WTC11 (cell line): ENCODE measurements around the gene SMIM34. TPM values are rescaled to one million over a fixed set of nuclear protein-coding genes. Genes with fewer than 3 reads are reported as not detected.
A peak's percentile ranks its signal among the peaks of the same experiment; 100 is the strongest.
"Not testable (repeated sequence)": the region's sequence is repeated elsewhere in the genome, so short reads cannot be mapped to it uniquely, and the experiment has no call there.

Source experiments
- ATAC-seq: fragments of 200-7000 bp; cut with Tn5 transposase; 2 replicates; pipeline ENCODE4 v1.10.0; 2021; ENCODE audit warnings: mild to moderate bottlenecking, moderate library complexity
- Bru-seq: library from RNA; stranded (reverse); fragments of 400-500 nt; gene quantifications from one replicate; lab custom pipeline; 2021; lab: Mats Ljungman, UMichigan
- CTCF ChIA-PET: fragments of 300-600 bp; sonication (Branson Sonifier 250); formaldehyde crosslinking; loops from one replicate; lab custom pipeline; 2021; ENCODE audit warnings: antibody characterized with exemption; lab: Charles Lee
- POLR2A ChIA-PET: fragments of 350-600 bp; sonication (Branson Sonifier 250); formaldehyde crosslinking; loops from one replicate; lab custom pipeline; 2021; ENCODE audit warnings: antibody characterized with exemption; lab: Charles Lee
- DNase-seq: peaks from one replicate; pipeline ENCODE4 v3.0.0; 2021; ENCODE audit warnings: low spot score
- H3K27ac Mint-ChIP-seq: 2 replicates; pipeline ENCODE4 v1.8.0; 2021; ENCODE audit warnings: mixed read lengths
- H3K27me3 Mint-ChIP-seq: 2 replicates; pipeline ENCODE4 v1.8.0; 2021; ENCODE audit warnings: low read depth, mild to moderate bottlenecking, moderate library complexity, mixed read lengths
- H3K36me3 Mint-ChIP-seq: 2 replicates; pipeline ENCODE4 v1.8.0; 2021; ENCODE audit warnings: mixed read lengths
- H3K4me1 Mint-ChIP-seq: 2 replicates; pipeline ENCODE4 v1.8.0; 2022; ENCODE audit warnings: mixed read lengths
- H3K4me3 Mint-ChIP-seq: 2 replicates; pipeline ENCODE4 v1.8.0; 2021; ENCODE audit warnings: mild to moderate bottlenecking, moderate library complexity, mixed read lengths
- H3K9me3 Mint-ChIP-seq: 2 replicates; pipeline ENCODE4 v1.8.0; 2021; ENCODE audit warnings: mixed read lengths
- long read RNA-seq, 3 experiments: library from RNA in 1 of 3; library from capped mRNA in 1 of 3; library from polyadenylated mRNA in 1 of 3; unstranded in 2 of 3; stranded (forward) in 1 of 3; transcript quantifications; one replicate each; pipeline ENCODE4 v2.0.0, GENCODE V29; 2021
- total RNA-seq: library from RNA; stranded (reverse); gene quantifications from 3 replicates; pipeline ENCODE4 v1.2.3, GENCODE V29; 2021

The SMIM34 gene, protein sequence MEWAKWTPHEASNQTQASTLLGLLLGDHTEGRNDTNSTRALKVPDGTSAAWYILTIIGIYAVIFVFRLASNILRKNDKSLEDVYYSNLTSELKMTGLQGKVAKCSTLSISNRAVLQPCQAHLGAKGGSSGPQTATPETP
- not detected in 3 replicates for total RNA-seq
- not detected for Bru-seq, nascent RNA
- long read RNA-seq, experiment 1 = 0 reads
- long read RNA-seq, experiment 2 = 0 reads
- long read RNA-seq, experiment 3 = 0 reads

DNA sequence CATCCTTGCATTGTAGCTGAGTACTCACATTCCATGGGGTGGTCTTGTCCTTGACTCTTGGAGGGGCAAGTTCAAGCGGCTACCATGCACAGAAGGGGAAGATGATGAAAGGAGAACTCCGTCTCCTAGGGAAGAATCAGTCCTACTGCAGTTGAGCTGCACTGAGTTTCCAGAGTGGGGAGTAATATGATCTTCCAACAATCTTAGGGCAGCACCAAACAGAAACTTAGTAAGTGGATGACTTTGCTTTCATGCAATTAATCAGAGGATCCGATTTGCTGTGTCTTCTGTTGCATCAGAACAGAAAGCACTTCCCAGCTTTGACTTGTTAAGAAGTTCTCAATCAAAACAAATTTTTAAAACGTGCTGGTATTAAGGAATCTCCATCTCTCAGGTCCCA, at the start of gene SMIM34:
Gene SMIM34 (minus strand): TSS at position 147 of the 400 bp plus-strand sequence. CDS start 112 bp downstream, at position 35.
- H3K36me3 Mint-ChIP-seq, H3K27me3 Mint-ChIP-seq, POLR2A ChIA-PET, H3K4me3 Mint-ChIP-seq, ATAC-seq, H3K27ac Mint-ChIP-seq, CTCF ChIA-PET, H3K4me1 Mint-ChIP-seq, DNase-seq, H3K9me3 Mint-ChIP-seq: not testable (repeated sequence)

DNA sequence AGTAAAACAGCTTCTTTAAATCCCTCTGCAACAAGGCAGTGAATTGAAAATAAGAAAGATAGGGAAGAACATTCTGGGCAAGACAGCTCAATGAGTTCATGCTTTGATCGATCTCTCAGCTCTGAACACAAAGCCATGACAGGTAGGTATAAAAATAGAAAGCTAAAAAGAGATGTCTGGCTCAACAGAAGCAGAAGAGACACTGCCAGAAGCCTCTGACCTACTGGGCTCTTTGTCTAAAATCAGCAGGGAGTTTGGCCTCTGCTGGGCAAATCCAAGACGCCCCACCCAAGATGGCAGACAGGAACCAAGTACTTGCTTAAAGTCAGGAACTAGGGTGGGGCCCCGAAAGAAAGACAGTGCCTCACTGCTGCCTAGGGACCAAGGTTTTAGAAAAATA, 43.6 kb upstream of the SMIM34 start:
- POLR2A ChIA-PET, H3K36me3 Mint-ChIP-seq, H3K4me3 Mint-ChIP-seq, H3K9me3 Mint-ChIP-seq, H3K27ac Mint-ChIP-seq, H3K27me3 Mint-ChIP-seq, ATAC-seq, DNase-seq, H3K4me1 Mint-ChIP-seq, CTCF ChIA-PET: not testable (repeated sequence)

DNA sequence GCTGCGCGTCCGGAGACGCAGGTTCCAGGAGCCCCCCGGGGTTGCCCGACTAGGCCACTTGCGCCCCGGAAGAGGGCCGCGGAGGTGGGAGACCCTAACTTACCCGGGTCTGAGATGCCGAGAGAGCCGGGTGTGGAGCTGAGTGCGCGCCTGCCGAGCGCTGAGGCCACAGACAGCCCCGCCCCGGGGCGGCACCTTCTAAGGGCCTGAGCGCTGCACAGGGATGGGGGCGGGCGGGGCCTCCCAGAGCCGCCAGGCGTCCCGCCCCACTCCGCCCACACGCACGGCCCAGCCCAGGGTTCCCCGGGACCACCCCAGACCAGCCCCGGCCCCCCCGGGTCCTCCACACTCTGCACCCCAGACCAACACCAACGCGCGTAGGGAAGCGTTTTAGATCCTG, 35.7 kb upstream of the SMIM34 start:
- H3K27me3 Mint-ChIP-seq, POLR2A ChIA-PET, H3K27ac Mint-ChIP-seq, H3K4me1 Mint-ChIP-seq, H3K4me3 Mint-ChIP-seq, H3K9me3 Mint-ChIP-seq, H3K36me3 Mint-ChIP-seq, DNase-seq, CTCF ChIA-PET: not testable (repeated sequence)
- ATAC-seq = peak; percentile 90

DNA sequence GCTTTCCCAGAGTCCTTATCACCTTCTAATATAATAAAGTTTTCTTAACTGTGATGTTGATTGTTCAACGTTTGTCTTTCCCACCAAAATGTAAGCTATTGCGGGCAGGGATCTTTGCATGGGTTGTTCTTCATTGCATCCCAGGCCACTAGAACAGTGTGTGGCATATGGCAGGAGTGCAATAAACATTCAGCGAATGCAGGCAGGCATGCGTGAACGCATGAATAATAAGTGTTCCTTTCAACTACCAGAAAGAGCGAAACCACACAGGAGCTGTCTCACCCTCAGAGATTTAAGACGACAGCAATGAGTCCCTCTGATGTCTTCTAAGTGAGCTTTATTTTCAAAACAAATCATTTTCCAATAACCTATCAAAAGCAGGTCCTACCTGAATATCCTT, 34.5 kb upstream of the SMIM34 start:
- DNase-seq, CTCF ChIA-PET, H3K27me3 Mint-ChIP-seq, H3K9me3 Mint-ChIP-seq, H3K36me3 Mint-ChIP-seq, H3K4me3 Mint-ChIP-seq, H3K4me1 Mint-ChIP-seq, H3K27ac Mint-ChIP-seq, ATAC-seq, POLR2A ChIA-PET: not testable (repeated sequence)

DNA sequence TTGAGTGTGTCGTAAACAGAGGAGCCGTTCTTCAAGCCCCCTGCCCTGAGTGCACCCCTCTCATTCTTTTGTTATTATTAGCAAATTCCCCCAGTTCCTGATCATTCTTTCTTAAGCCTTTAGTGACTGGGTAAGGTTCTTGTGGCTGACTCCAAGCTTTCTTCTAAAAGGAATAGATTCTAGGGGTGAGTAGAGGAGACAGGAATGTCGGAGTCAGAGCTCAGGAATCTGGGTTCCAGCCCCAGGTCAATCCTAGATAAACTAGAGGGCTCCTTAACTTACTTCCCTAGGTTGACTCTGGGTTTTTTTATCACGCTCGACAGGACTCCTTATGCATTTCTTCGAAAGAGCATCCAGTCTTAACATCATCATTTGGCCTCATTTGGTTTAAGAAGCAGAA, 32.4 kb upstream of the SMIM34 start:
- H3K4me1 Mint-ChIP-seq, ATAC-seq, H3K36me3 Mint-ChIP-seq, H3K27ac Mint-ChIP-seq, H3K4me3 Mint-ChIP-seq, H3K9me3 Mint-ChIP-seq, CTCF ChIA-PET, POLR2A ChIA-PET, DNase-seq, H3K27me3 Mint-ChIP-seq: not testable (repeated sequence)

DNA sequence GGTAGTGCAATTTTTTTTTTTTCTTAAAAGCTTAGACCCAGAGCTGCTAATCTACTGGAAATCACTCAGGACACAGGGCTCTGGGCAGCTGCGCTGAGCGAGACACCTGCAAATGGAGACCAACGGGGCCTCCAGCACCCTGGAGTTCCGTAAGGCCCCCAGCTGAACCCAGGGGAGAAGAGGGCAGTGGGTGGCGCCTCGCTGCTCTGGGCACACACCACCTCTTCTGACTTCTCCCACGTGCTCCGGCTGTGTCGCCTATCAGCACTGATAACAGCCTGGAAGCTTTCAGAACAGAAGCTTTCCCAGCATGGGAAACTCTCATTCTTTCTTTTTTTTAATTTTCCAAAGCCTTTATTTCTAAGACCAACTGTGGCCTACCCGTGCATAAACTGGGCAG, 31.9 kb upstream of the SMIM34 start:
- POLR2A ChIA-PET, H3K27me3 Mint-ChIP-seq, H3K4me1 Mint-ChIP-seq, H3K27ac Mint-ChIP-seq, H3K36me3 Mint-ChIP-seq, DNase-seq, CTCF ChIA-PET, ATAC-seq, H3K4me3 Mint-ChIP-seq, H3K9me3 Mint-ChIP-seq: not testable (repeated sequence)

DNA sequence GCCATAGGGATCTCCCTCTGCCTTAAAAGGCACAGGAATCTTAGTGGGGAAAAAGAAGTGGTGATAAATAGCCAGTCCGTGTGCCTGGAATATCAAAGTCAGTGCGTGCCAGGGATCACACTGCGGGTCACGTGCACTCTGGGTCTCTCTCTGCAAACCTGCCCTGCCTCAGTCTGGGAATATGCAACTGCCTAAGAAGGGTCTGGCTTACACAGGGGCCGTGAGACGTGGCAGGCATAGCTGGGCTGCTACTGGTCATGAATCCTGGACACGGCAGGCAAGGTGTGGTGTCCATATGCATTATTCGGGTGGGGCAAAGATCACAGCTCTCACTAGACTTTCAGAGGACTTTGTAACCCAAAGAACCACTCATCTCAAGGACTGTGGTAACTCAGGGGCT, 23.3 kb upstream of the SMIM34 start:
- H3K4me3 Mint-ChIP-seq, CTCF ChIA-PET, H3K27me3 Mint-ChIP-seq, H3K36me3 Mint-ChIP-seq, H3K27ac Mint-ChIP-seq, ATAC-seq, H3K4me1 Mint-ChIP-seq, DNase-seq, POLR2A ChIA-PET, H3K9me3 Mint-ChIP-seq: not testable (repeated sequence)

DNA sequence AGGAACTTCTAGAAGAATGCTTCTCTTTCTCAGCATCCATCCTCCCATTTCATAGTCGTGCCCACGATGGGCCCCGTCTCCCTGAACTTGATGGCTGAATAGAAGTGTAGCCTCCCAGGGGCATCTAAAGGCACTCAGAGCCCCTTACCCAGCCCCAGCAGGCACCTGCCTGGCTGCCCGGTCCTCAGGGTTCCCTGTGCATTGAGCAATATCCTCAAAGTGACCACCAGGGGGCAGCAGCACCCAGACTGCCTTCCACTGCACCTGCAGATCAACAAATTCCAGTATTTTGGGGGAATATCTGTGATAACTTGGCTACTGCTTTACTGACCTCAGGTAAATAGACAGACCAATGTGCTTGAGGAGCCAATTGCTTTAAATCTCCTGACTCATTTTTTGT, 19.7 kb upstream of the SMIM34 start:
- H3K36me3 Mint-ChIP-seq, POLR2A ChIA-PET, DNase-seq, H3K27ac Mint-ChIP-seq, H3K9me3 Mint-ChIP-seq, H3K27me3 Mint-ChIP-seq, CTCF ChIA-PET, H3K4me3 Mint-ChIP-seq, H3K4me1 Mint-ChIP-seq: not testable (repeated sequence)
- ATAC-seq = peak; percentile 69

DNA sequence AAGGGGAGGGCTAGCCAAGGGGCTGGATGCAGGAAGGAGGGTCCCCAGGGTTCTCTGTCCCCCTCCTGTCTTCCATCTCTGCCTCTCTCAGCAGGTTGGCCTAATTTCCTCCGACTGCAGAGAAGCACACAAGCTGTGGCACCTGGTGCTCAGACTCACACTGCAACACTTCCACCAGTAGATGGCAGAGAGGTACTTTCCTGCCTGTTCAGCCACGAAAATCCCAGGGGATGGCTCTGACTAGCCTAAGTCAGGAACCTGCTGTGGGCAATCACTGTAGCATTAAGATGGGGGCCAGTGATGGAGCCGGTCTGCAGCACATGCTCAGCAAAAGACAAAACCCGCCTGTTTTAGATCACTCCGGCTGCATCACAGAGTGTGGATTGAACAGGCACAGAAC, 6.0 kb upstream of the SMIM34 start:
- H3K4me3 Mint-ChIP-seq, POLR2A ChIA-PET, H3K27me3 Mint-ChIP-seq, CTCF ChIA-PET, H3K36me3 Mint-ChIP-seq, DNase-seq, H3K27ac Mint-ChIP-seq, H3K9me3 Mint-ChIP-seq, H3K4me1 Mint-ChIP-seq: not testable (repeated sequence)
- peak; percentile 97 for ATAC-seq

DNA sequence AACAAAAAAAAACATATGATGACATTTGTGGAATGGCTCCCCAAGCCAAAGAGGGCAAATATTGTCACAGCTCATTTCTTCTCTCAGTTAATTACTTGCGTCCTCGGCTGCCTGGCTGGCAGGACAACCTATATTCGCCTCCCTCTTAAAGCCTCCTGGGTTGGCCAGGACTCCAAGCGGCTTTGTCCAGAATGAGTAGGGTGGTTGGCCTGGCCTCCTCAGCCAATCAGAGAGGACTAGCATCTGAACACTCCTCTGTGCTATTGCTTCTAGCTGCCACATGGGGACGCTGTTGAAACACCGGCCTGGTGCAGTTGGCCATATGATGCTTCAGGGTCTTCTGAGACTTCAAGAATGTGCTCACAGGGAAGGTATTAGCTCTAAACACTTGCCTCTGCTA, 4.7 kb upstream of the SMIM34 start:
- H3K4me1 Mint-ChIP-seq, H3K36me3 Mint-ChIP-seq, H3K4me3 Mint-ChIP-seq, DNase-seq, H3K9me3 Mint-ChIP-seq, POLR2A ChIA-PET, CTCF ChIA-PET, H3K27me3 Mint-ChIP-seq, H3K27ac Mint-ChIP-seq: not testable (repeated sequence)
- ATAC-seq = peak; percentile 75

DNA sequence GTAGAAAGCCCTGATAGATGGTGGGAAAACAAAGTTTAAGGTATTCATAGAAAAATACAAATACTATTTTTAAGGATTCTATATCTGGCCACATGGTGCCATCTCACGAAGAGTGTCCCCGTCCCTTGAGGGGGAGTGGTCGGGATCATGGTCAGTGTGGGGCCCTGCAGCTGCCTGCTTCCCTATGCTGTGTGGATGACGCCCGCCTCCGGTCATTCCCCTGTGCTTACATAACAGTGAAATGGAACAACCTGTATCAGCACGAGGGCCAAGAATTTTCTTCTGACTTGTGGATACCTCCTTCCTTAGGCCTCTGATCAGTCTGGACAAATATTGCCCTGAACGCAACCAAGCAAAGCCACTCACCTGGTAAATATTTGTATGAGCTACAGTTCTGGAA, 3.6 kb upstream of the SMIM34 start:
- CTCF ChIA-PET, ATAC-seq, H3K27me3 Mint-ChIP-seq, DNase-seq, H3K9me3 Mint-ChIP-seq, H3K36me3 Mint-ChIP-seq, POLR2A ChIA-PET, H3K4me1 Mint-ChIP-seq, H3K4me3 Mint-ChIP-seq, H3K27ac Mint-ChIP-seq: not testable (repeated sequence)

DNA sequence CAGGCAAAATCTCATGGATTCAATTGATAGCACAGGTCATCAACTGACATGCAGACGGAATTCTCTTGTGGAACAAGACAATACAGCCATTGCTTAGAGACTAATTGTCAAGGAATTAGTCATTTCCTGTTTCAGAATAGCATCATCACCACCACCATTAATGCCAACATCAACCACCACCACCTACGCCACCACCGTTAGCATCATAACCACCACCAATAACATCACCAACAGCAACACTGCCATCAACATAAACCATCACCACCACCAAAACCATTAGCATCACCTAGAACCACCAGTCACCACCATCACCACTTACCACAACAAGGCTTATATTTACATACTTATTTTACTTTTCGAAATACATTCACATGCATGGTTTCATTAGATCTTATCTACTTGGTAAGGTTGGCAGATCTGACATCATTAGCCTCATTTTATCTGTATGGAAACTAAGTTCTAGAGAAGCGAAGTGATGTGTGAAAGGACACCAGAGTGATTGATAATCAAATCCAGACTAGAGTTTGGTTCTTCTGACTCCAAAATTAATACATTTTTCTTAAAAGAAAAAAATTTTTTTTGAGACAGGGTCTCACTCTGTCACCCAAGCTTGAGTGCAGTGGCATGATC, 6.2 kb downstream of the SMIM34 start:
- H3K36me3 Mint-ChIP-seq, ATAC-seq, H3K4me1 Mint-ChIP-seq, H3K27ac Mint-ChIP-seq, CTCF ChIA-PET, H3K4me3 Mint-ChIP-seq, H3K27me3 Mint-ChIP-seq, H3K9me3 Mint-ChIP-seq, DNase-seq, POLR2A ChIA-PET: not testable (repeated sequence)

DNA sequence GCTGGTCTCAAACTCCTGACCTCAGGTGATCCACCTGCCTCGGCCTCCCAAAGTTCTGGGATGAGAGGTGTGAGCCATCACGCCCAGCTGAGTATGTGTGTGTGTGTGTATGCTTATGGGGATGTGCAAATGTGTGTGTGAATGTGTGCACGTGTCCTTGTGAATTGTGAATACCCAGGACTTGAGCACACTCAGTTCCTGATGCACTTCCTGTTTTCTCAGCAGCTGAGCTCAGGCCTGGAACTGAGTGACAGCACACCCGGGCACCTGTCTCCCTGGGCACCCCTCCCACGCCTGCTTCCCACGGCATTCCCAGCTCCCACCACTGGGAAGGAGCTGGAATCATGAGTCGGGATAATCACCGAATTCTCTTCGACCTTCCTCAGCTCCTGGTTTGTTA, 16.5 kb downstream of the SMIM34 start:
- ATAC-seq, POLR2A ChIA-PET, H3K36me3 Mint-ChIP-seq, H3K4me3 Mint-ChIP-seq, DNase-seq, H3K27me3 Mint-ChIP-seq, H3K9me3 Mint-ChIP-seq, H3K4me1 Mint-ChIP-seq, CTCF ChIA-PET, H3K27ac Mint-ChIP-seq: not testable (repeated sequence)
